GM18868 (cell line): ENCODE data around the gene MARCHF10.

ENCODE experiments used
- ATAC-seq: cut with Tn5 transposase; IDR thresholded peaks from one replicate; pipeline ENCODE4 v1.9.1; 2021; ENCODE audit warnings: mild to moderate bottlenecking, moderate library complexity; ENCODE audit not compliant: unreplicated experiment

Gene MARCHF10

GRCh38 chr17:62720126-62720850 lies 87.8 kb downstream of the MARCHF10 start:
- no peak for ATAC-seq

- no peak for ATAC-seq
Measured at GRCh38 chr17:62719586-62719985, 88.5 kb downstream of the MARCHF10 start.

GRCh38 chr17:62718429-62718828 lies 89.7 kb downstream of the MARCHF10 start:
- ATAC-seq, result no peak

- ATAC-seq, result no peak
Measured at GRCh38 chr17:62717889-62718288, 90.2 kb downstream of the MARCHF10 start.

- ATAC-seq, result no peak
Measured at GRCh38 chr17:62717589-62717855, 90.6 kb downstream of the MARCHF10 start.

GRCh38 chr17:62716834-62717588 lies 91.1 kb downstream of the MARCHF10 start:
- ATAC-seq, result no peak

GRCh38 chr17:62715882-62716390 lies 92.2 kb downstream of the MARCHF10 start:
- no peak for ATAC-seq

GRCh38 chr17:62714016-62714777 lies 93.9 kb downstream of the MARCHF10 start:
- ATAC-seq, result no peak

GRCh38 chr17:62713086-62713881 lies 94.8 kb downstream of the MARCHF10 start:
- ATAC-seq, result no peak

GRCh38 chr17:62712171-62712581 lies 95.9 kb downstream of the MARCHF10 start:
- ATAC-seq, result no peak

- no peak for ATAC-seq
Measured at GRCh38 chr17:62708587-62708986, 99.5 kb downstream of the MARCHF10 start.

GRCh38 chr17:62707425-62707739 lies 100.7 kb downstream of the MARCHF10 start:
- no peak for ATAC-seq

GRCh38 chr17:62706598-62707424 lies 101.3 kb downstream of the MARCHF10 start:
- no peak for ATAC-seq

- ATAC-seq, result no peak
Measured at GRCh38 chr17:62705778-62706597, 102.1 kb downstream of the MARCHF10 start.

GRCh38 chr17:62705156-62705777 lies 102.8 kb downstream of the MARCHF10 start:
- ATAC-seq, result no peak

- no peak for ATAC-seq
Measured at GRCh38 chr17:62704381-62704971, 103.6 kb downstream of the MARCHF10 start.

GRCh38 chr17:62703776-62704380 lies 104.2 kb downstream of the MARCHF10 start:
- peak; percentile 87 for ATAC-seq

GRCh38 chr17:62703261-62703775 lies 104.8 kb downstream of the MARCHF10 start:
- no peak for ATAC-seq
